Non-pigmented ciliary epithelial cell (primary cell): Measurements from ENCODE around the gene RBM47.

ENCODE experiments used
- DNase-seq: peaks from one replicate; pipeline ENCODE4 v3.0.0-alpha.2; 2010; ENCODE audit warnings: low read depth

Gene RBM47

DNA sequence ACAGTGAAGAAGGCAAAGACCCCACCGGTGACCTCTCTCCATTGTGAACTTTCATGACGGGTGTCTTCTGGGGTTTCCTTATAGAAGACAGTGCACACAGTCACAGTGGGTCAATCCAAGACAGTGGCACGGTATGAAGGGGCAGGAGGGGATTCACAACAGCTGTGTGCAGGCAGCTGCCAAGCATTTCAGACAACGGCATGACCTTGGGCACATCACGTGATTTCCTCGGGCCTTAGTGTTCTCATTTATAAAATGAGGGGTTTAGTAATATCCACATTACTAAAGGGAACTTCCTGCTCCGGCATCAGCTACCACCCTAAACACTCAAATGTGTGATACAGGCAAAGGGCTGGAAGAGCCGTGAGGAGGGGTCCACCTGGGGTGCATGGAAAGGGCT is 42.9 kb downstream of the RBM47 start:
- no peak for DNase-seq

DNA sequence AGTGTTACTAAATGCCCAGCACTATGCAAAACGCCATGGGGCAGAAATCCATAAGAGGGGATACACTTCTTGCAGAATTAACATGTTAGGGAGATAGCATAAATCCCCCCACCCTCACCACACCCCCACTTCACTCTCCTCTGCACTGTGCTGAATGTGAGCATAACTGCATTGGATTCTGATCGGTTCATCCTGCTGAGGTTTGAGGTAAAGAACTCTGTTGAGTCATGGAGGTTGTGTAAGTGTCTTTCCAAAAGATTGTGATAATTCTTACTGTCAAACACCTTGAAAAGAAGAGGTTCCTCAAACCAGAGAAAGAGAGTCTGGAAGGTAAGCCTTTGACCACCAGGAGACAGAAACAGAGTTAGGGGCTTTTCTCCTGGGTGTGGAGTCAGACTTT is 43.6 kb downstream of the RBM47 start:
- DNase-seq, result no peak

DNA sequence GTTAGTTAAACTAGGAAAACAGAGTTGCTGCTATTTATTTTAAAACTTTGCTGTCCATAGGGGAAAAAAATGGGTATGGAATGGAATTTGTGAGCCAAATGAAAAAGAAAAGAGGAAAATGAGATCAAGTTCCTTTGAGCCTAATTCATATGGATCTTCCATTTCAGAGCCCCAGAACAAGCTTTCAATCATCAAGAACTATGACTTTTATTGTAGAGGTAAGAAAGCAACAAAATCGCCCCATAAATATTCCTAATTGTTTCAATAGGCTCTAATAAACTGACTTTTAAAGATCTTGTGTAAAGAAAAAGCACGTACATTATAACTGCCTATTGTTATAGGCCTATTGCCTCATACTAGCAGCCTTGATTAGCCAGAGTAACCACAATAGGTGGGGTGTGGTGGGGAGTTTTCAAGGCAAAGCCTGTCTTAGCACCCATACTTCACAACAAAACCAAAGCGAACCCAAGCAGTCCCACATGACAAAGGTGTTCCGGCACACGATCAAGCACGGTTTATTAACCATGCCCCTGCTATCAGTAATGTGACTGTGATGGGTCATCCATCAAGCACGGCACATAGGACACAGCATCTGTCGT is 44.4 kb downstream of the RBM47 start:
- no peak for DNase-seq

DNA sequence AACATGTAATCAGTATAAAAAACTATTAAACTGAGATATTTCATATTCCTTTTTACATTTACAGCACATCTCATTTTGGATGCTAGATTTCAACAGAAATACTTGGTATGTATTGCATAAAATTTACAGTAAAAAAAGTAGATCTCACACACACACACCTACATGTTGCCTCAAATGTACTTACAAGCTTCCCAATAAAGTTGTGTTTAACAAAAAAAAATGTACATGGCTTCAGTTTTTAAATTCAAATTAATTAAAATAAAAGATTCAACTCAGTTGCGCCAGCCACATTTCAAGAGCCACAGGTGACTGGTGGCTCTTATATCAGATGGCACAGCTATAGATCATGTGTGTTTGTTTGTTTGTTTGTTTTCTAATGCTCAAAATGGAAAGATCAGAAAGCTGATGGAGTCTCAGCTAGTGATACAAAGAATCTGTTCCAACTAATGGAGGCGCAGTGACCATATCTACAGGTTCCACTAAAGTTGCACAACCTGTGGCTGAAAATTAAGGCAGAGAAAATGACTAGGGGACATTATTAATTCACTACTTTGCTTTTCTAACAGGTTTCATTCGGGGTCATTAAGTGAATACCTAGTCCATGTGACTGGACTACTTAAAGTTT is 45.0 kb downstream of the RBM47 start:
- DNase-seq, result no peak

DNA sequence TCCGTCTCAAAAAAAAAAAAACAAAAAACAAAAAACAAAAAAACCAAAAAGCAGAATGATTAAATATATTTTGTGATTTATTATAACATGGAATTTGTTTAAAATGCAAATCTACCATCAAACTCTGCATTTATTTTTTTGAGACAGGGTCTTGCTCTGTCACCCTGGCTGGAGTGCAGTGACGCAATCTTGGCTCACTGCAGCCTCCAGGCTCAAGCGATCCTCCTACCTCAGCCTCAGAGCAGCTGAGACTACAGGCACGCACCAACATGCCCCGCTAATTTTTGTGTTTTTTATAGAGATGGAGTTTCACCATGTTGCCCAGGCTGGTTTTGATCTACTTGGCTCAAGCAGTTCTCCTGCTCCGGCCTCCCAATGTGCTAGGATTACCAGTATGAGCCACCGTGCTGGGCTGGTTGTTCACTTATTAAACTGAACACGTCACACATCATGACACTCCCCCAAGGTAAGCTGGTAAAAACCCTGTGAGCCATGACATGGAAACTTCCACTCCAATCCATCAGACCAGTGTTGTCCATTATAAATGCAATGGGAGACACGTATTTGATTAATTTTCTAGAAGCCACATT is 45.7 kb downstream of the RBM47 start:
- DNase-seq, result no peak

DNA sequence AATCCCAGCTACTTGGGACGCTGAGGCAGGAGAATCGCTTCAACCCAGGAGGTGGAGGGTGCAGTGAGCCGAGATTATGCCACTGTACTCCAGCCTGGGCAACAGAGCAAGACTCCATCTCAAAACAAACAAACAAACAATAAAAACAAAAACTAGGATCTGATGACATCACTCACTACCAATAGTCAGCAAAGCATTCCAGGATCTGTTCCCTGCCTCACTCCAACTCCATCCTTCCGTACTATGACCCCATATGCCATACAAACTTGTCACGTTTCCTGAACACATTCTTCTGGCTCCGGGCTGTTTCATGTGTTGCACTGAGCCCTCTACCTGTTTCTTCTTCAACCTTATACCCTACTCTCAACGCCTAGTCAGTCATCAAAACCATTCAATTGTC is 47.3 kb downstream of the RBM47 start:
- DNase-seq, result no peak

DNA sequence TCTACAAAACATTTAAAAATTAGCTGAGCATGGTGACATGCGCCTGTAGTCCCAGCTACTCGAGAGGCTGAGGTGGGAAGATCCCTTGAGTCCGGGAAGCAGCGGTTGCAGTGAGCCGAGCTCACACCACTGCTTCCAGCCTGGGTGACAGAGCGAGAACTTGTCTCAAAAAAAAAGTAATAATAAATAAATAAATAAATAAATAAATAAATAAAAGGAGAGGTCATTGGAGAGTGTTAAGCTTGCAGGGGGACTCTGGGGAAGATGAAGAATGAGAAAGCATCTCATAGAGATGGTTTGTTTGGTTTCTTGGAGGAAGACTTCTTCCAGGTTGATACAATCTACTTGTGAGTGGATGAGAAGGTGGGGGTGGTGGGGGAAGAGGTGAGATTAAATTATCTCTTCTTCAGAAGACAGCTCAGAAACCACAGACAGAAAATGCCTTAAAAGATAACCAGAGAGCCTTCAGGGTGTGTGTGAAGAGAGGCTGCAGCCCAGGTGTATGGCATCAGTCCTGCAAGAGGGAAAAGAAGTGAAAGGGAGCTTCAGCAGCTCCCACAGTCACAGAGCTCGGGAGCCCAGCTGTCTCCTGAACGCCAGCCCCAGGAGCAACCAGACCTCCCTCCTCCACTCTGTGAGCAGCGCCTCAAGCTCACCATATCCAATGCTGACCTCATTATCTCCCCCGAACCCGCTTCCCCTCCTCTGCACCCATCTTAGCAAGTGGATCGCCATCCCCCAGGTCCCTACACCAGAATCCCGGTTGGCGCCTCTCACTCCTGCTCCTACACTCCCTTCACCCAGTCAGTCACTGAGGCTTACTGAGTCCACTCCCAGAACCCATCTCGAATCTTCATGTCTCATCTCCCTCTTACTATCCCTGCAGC is 48.2 kb downstream of the RBM47 start:
- no peak for DNase-seq

DNA sequence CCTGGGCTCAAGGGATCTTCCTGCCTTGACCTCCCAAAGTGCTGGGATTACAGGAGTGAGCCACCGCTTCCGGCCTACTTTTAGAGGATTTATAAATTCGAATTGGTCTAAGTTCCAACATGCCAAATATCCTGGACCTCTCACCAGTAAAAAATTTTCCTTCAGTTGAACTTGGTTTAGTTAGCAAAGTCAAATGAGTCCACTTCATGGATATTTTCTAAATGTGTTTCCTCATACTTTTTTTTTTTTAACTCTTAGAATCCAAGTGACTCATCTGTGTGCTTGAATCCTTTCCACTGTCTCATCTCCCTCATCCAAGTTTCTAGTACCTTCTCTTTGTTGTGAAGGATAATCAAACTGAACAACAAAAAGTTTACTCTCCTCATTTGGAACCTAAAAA is 49.7 kb downstream of the RBM47 start:
- DNase-seq, result peak; percentile 52

DNA sequence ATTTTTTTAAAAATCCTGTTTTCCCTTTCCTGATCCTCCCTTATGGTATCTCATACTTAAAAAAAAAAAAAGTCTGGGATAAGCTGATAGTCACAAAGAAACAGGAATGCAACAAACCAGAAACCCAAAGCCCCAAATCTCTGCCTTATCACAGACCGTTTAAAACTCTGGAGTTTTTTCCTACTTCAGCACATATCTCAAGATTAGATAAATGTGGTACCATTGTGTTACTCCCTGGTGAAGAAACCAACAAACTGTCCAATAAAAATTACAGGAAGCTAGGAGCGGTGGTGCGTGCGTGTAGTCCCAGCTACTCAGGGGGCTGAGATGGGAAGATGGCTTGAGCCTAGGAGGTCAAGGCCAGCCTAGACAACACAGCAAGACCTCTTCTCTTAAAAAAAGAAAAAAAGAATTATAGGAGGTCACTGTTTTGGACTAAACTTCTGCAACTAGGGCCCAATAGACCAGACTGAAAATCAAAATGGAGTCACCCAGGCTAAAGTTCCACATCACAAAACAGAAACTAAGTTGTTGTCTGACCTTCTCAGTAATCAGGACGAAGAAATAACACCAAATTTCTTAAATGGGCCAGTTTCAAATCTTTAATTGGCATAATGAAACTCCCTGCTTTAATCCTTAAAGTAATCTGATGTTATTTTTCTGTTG is 51.9 kb downstream of the RBM47 start:
- no peak for DNase-seq

DNA sequence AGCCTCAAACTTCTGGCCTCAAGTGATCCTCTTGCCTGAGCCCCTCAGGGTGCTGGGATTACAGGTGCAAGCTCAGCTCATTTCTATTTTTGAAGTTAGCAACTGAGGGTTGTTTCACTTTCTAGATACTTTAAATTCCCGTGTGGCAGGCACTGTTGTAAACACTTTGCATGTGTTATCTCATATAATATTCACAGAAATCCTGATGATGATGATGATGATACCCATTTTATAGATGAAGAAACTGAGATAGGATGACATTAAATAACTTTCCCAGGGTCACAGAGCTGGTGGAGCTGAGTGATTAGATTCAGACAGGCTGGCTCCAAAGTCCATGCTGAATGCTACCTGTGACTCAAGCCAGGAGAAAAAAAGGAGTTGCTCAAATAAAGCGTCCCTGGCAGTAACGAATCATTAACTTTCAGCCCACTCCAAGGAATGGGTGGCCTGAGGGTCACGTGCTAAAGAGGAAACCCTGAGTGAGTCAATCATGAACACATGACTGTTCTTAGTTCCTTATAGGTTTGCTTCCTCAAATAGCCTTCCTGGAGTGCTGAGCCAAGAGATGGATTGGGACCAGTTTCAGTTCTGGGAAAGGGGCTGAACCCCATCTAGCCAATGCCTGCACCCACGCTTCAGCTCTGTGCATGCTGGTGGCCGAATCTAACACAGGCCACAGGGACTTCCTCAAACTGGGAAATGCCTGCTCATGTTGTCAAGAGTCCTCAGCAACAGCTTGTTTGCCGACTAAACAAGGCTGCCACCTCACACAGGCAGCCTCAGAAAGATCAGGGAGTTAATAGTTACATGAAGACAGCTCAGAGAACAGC is 52.8 kb downstream of the RBM47 start:
- DNase-seq, result peak; percentile 48

DNA sequence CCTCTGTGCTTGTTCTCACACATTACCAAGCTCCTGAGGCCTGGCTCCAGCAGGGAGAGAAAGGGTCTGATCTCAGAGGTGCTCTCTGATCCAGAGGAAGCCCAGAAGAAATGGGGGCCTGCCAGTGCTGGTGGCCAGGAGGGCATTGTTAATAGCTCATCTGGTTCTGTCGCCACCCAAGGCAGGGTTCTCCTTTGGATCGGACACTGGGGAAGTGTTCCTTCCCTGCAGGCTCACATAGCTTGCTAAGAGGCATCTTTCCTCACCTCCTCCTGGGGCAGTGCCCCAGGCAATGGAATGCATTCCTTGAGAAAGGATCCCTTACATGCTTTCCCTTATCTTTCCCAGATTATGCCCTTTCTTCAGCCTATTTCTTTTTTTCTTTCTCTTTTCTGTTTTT is 53.8 kb downstream of the RBM47 start:
- no peak for DNase-seq

DNA sequence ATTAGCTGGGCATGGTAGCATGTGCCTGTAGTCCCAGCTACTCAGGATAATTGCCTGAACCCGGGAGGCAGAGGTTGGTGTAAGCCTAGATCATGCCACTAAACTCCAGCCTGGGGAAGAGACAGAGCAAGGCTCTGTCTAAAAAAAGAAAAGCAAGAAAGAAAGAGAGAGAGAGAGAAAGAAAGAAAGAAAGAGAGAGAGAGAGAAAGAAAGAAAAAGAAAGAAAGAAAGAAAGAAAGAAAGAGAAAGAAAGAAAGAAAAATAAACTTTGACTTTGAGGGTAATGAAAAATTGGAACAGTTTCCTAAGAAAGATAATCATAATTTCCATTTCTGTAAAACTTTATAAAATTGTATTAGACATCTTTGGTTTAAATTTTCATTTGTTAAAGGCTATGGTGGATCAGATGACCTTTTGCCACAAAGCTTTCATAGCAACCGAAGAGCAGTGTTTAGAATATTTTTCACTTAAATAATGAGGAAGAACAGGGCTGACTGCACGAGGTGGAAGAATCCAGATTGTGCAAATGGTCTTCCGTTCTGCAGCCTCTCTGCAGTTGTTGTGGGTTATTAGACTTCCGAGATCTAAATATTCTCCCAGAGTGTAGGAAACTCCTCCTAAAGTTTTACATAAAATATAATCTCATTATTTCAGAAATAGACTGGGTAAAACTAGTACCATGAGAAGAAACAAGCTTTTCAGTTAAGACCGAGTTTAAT is 55.9 kb downstream of the RBM47 start:
- DNase-seq, result no peak

DNA sequence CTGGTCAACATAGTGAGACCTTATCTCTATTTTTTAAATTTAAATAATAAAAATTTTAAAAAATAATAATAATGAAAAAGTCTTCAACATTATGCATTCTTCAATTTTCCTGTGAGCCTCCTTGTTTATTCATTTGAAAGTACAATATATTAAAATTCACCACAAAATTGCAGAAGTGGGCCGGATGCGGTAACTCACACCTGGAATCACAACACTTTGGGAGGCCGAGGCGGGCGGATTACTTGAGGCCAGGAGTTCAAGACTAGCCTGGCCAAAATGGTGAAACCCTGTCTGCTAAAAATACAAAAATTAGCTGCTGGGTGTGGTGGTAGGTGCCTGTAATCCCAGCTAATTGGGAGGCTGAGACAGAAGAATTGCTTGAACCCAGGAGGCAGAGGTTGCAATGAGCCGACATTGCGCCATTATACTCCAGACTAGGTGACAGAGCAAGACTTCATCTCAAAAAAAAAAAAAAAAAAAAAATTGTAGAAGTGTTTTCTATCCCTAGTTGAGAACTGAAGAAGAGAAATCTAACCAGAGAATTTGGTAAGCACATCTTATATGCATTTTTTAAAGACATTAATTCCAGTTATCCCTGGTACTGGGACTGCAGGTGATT is 56.9 kb downstream of the RBM47 start:
- no peak for DNase-seq

DNA sequence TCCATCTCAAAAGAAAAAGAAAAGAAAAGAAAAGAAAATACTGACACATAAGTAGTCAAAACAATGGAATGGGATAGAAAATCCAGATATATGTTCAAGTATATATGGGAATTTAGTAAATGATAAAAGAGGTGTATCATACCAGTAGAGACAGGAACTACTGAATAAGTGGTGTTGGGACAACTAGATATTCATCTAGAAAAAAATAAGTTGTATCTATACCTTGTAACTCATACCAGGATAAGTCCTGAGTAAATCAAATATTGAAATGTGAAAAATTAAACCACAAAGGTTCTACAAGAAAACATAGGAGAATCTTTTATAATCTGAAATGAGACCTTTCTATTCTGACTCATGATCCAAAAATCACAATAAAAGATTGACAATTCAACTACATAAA is 58.5 kb downstream of the RBM47 start:
- DNase-seq, result no peak

DNA sequence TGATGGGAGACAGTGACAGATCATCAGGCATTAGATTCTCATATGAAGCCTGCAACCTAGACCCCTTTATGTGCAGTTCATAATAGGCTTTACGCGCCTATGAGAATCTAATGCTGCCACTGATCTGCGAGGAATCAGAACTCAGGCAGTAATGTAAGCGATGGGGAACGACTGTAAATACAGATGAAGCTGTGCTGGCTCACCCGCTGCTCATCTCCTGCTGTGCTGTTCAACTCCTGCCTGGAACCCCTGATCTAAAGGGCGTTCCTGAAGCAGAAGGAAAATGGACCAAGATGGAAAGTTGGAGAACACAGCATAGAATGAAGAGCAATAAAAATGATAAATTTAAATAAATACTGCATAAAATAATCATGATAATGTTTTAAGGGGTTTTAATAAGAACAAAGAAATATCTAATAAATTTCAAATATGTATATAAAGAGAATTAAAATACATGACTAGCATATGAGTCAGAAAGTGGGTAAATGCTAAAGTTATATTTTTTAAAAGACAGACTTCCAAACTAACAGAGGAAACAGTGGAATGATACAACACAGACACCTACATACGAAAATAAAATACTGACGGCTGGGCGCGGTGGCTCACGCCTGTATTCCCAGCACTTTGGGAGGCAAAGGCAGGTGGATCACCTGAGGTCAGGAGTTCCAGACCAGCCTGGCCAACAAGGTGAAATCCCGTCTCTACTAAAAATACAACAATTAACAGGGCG is 59.2 kb downstream of the RBM47 start:
- DNase-seq, result no peak

DNA sequence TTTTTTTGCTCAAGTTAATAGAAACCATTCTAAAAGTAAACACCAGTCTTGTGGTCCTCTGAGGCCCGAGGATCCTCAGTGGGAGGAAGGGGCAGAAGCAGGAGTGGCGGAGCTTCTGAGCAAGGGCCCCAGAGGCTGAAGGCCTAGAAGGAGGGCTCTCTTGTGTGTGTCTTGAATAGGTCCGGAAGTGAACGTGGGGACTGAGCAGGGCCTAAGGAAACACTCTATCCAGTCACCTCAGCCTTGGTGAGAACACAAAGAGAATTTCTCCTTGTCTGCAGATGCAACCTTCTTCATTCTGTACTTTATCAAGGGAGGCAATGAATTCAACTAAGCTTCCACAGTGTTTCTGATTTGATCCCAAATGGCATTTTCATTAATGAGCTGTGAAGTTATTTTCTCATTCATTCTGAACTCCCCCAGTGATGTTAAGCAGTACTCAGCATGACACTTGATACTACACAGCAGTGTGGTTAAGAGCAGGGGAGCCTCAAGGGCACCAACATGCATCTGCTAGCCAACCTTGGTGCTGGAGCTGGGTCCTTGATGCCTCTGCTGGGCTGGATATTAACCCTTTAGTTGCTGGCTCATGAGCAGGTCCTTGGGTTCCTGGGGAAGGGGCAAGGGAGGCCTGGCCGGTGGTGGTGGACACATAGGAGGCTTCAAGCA is 64.7 kb downstream of the RBM47 start:
- no peak for DNase-seq

DNA sequence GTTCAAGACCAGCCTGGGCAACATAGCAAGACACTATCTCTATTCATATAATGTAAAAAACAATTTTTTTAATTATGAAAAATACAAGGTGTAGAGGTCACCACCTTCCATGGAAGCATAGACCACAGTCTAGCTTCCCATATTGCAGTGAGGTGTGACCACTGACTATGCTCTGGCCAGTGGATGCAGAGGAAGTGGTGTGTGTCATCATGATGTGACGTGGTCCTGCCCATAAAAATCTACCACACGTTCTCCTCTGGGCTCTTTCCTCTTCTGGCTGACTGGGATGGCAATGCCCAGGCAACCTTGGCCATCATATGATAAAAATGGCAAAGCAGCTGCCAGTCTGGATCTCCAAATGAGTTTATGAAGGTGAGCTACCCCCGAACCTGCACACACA is 65.7 kb downstream of the RBM47 start:
- DNase-seq, result no peak

DNA sequence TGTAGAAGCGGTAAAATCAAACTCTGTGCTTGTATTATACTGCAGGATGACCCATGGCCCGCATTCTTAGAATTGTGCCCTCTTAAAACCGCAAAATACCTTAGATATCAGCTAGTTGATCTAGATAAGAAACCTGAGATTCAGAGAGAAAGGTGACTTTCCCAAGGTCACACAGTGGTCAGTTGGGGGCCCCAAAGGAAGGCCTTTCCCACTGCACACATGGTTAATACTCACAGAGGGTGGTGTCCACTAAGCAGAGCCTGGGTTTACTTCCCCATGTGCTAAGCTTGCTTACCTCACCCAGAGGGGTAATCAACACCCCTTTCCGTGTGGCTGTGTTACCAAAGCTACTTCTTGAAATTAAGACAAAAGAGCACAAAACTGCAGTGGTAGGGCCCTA is 66.3 kb downstream of the RBM47 start:
- no peak for DNase-seq

DNA sequence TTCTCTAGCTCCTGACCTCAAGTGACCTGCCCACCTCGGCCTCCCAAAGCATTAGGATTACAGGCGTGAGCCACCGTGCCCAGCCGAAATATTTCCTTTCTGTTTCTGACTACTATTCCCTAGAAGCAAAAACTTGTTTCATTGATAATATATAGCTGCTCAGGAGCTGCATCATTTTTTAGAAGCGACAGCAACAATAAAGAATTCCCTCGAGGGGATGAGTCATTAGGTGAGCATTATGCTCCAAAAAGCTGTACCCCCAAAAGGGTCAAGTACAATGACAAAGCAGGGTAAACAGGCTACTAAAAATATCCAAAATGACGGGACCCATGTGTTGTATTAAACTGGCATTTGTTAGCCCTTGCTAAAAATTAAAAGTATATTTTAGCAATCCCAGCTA is 67.0 kb downstream of the RBM47 start:
- DNase-seq, result no peak
